Activated CD8-positive, alpha-beta memory T cell treated with anti-CD3 and anti-CD28 coated beads, Interleukin-2, amount 50 U/mL, for 48 hours (primary cell): ENCODE results near the gene ANKRD40.
"Not testable (repeated sequence)": the region's sequence is repeated elsewhere in the genome, so short reads cannot be mapped to it uniquely, and the experiment has no call there.

ENCODE experiments used
- DNase-seq: peaks from one replicate; pipeline ENCODE4 v3.0.0-alpha.2; 2020

ANKRD40 gene, protein sequence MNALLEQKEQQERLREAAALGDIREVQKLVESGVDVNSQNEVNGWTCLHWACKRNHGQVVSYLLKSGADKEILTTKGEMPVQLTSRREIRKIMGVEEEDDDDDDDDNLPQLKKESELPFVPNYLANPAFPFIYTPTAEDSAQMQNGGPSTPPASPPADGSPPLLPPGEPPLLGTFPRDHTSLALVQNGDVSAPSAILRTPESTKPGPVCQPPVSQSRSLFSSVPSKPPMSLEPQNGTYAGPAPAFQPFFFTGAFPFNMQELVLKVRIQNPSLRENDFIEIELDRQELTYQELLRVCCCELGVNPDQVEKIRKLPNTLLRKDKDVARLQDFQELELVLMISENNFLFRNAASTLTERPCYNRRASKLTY

DNA sequence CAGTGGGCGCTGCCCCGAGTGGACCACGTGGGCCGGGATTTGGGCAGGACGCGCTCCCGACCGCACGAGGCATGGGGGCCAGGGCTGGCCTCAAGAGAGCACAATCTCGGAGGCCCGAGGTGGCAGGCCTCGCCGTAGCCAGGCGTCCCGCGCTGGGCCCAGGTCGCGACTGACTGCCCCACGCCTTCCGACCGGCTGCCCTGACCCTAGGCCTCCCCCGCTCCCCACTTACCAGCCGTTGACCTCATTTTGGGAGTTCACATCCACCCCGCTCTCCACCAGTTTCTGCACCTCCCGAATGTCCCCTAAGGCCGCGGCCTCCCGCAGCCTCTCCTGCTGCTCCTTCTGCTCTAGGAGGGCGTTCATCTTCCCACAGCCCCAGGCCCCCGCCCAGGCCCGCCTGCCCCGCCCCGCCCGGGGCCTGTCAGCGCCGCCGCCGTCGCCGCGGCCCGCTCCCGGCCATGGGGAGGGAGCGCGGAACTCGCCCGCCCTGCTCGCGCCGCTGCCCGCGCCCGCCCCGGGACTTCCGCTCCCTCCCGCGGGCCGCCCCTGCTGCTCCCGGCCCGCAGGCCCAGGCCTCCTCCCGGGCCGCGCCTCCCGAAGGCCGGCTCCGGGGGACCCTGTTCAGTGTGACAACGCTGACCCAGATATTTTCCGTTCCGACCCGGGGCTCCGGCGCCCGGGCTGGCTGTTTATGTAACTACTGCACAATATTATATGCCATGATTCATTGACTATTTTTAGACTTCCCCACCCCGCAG is at the start of gene ANKRD40:
Gene ANKRD40, minus strand, starts transcription at position 626 of the 761 bp plus-strand sequence. Its CDS starts 260 bp downstream, at position 366.
- peak; percentile 96 for DNase-seq

DNA sequence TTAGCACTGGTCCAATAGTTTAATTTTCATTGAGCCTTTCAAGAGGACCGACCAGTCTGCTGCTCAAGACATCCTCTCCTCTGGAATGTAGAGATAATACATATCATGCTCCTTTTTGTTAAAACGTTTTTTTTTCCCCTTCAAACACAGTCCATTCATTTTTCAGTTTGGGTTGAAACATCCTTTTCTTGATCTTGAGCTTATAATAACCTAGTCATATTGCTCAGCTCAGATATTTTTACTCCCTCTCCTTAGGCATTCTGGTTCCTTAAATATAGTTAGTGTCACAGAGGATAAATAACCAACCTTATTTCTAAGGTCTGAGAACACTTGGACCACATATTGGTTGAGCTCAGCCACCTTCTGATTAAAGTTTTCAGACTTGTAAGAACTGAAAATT is 46.8 kb upstream of the ANKRD40 start:
- DNase-seq, result no peak

DNA sequence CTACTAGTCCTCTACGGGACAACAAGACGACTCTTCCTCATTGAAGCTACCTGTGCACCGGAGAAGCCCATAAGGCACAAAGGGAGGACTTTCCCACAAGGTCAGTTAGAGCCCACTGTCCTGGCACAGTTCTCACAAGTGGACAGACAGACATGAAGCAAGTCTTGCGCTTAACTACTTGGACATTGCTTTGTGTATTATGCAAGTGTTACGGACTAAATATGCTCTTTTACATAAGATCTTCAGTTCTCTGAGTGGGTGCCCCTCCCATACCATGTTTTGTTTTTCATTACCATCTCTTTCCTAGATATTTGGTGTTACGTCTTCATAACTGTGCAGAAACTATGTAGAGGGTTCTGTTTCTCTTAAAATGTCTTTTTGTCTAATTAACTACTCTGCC is 41.5 kb upstream of the ANKRD40 start:
- no peak for DNase-seq

DNA sequence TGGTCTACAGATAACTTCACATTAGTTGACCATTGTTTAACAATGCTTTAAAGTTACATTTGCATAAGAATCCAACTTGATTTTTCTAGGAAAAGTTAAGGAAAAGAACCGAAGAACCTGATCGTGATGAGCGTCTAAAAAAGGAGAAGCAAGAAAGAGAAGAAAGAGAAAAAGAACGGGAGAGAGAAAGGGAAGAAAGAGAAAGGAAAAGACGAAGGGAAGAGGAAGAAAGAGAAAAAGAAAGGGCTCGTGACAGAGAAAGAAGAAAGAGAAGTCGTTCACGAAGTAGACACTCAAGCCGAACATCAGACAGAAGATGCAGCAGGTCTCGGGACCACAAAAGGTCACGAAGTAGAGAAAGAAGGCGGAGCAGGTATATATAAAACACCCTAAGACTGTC is 37.9 kb upstream of the ANKRD40 start:
- no peak for DNase-seq

DNA sequence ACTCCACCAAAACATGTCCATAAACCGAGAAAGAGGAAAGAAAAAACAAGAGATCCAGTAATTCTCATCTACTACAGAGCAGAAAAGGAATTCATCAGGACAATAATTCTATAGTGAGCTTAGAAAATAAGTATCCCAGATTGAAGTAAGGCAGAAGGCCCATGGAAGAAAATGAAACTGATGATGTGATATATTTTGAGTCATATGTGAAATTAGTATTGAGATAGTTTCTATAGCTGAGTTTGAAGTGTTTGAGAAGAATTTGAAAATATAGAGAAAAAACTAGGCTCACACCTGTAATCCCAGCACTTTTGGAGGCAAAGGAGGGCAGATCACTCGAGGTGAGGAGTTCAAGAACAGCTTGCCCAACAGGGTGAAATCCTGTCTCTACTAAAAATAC is 31.4 kb upstream of the ANKRD40 start:
- no peak for DNase-seq

DNA sequence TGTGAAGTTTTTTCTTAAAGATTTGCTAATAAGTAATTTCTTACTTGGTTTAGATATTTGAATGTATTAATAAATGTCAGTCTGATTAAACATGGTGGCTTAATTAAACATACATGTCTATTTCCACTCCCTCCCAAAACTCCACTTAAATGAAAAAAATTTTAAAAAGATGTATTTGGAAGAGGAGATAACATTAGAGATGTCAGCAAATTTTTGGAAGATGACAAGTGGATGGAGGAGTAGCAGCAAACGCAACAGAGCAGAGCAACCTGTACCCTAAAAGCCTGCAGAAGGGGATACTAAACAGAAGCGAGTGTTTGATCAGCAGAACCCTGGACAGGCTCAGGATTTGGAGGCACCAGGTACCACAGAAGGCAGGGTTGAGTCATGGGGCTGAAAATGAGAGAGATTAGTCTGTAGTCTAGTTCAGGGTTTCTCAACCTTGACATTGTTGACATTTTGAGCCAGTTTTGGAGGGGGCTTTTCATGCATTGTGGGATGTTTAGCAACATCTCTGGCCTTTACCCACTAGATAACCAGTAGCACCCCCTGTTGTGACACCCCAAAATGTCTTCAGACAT is 29.5 kb upstream of the ANKRD40 start:
- DNase-seq, result no peak

DNA sequence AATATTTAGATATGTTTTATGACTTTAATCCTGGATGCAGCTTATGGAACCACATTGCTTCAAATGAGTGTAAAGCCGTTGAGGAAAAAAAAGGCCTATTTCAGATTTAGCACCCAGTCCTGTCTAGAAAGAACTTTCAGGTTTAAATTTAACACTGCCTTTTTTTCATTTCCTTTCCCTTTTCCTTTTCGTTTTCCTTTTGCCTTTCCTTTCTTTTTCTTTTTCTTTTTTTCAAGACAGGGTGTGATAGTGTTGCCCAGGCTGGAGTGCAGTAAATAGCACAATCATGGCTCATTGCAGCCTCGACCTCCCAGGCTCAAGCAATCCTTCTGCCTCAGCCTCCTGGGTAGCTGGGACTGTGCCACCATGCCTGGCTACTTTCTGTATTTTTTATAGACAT is 27.6 kb upstream of the ANKRD40 start:
- DNase-seq, result no peak

DNA sequence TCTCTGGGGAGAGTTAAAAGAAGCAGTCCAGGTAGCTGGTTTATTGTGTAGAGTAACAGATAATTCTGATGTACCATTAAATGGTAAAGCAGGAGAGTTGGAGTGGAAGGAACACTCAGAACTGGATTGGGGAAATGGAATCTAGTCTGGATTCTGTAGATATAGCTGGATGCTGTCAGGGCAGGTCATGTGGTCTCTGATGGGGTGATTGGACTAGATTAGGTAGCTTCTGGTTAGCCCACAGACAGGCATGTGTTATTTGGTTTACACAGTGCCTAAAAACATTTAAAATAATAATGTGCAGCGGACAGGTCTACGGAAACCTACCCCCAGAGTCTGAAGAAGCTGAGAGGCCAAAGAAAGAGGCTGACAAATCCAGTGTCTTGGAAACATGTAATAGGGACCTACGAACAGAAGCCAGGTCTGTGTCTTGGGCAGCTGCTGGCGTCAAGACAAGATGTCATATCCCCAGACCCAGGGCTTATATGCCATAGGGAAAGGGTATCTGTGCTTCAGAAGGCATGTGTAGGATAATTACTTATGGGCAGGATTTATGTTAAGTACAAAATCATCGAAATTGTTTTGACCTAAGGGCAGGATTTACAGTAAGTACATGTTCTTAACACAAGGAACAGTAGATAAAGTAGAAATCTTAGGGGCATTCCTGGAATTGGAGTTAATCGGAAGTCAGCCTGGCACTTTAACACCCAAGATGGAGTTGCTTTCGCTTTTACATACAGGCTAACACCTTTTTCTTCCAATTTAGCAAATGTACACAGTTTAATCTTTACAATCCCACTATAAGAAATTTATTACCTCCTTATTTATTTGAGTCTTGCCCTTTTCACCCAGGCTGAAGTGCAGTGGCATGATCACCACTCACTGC is 24.1 kb upstream of the ANKRD40 start:
- no peak for DNase-seq

DNA sequence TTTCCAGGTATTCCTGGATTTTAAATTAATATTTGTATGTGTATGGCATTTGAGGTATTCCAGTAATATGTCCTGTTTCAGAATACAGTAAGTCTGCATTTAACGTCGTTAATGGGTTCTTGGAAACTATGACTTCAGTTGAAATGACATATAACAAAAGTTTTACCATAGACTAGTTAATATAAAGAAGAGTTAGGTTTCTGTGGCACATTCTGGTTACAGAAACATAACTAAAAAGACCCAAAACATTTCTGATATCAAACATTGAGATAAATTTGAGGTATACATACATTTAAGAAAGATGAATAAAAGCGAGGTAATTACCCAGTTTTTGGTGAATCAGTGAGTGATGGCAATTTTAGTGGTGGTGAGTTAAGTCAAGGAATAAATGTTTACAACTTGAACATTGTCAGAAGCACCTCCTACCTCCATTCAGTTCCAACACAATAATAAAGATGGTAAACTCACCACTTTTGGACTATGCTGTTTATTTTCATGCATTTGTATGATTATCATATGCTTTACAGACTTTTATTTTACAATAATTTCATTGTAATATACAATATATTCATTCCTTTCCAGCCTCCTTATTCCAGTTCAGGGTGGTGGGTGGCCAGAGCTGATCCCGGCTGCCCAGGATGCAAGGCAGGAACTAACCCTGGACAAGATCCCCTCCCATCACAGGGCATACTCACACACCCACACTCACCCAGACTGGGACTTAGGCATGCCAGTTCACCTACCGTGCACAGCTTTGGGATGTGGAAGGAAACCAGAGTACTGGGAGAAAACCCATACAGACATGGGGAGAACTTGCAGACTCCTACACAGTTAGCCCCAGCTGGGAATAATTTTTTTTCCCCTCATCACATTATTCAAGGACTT is 21.4 kb upstream of the ANKRD40 start:
- no peak for DNase-seq

DNA sequence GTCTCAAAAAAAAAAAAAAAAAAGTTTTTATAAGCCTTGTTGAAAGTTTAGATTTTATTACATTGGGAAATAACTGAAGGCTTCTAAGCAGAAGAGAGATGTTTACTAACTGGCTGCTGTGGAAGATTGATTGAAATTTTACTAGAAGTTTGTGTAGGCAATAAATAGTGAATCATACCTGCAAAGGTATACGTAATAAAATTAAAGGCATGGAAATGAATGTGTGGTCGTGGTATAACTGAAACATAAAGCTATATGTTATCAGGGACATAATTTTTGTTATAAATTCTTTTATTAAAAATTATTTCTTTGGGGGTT is 20.4 kb upstream of the ANKRD40 start:
- DNase-seq, result no peak

DNA sequence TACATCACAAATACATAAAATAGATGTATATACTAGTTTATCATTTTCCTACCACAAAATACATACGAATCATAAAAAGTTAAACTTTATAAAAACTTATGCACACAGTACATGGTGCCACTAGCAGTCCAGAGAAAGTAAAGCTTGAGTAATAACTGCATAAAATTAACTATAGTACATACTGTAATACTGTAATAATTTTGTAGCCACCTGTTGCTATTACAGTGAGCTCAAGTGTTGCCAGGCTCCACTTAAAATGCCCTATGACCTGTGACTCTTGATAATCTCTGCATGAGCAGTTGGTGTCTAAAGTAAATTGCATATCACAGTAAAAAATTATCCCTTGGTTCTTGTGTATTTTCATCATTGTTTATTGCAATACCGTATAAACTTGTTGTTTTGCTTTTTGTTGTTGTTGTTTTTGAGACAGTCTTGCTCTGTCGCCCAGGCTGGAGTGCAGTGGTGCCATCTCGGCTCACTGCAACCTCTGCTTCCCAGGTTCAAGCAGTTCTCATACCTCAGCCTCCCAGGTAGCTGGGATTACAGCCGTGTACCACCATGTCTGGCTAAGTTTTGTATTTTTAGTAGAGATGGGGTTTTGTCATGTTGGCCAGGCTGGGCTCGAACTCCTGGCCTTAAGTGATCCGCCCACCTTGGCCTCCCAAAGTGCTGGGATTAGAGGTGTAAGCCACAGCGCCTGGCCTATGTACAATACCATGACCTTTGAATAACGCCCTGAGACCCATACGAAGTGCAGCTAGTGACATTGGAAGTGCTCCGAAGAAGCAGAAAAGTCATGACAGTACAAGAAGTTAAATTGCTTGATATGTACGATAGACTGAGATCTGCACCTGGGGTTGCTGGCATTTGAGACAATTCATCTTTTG is 18.3 kb upstream of the ANKRD40 start:
- DNase-seq, result no peak

DNA sequence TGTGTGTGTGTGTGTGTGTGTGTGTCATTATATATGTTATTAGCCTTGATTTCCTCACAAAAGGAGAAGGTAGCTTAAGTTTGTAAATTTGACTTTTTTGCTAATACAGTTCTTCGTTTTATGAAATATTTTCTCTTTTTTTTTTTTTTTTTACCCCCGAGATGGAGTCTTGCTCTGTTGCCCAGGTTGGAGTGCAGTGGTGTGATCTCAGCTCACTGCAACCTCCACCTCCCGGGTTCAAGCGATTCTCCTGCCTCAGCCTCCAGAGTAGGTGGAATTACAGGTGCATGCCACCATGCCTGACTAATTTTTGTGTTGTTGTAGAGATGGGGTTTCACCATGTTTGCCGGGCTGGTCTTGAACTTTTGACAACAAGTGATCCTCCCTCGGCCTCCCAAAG is 16.9 kb upstream of the ANKRD40 start:
- not testable (repeated sequence) for DNase-seq

DNA sequence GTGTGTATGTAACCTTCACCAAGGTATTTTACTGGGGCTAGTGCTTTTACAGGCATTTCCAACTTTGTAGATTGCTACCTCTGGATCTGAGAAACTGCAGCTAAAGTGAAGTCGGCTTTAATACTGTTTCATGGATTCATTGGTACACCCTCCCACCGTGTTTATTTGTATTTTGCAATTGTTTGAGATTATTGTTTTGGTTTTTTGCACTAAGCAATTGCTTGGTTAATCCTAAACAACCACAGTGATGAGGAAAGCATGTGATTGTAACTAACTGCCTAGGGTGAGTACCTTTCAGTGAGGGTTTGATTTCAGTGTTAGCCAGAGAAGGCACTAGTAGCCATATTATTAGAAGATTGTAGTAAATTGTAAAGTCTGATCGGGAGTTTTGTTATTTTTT is 15.0 kb upstream of the ANKRD40 start:
- DNase-seq, result no peak

DNA sequence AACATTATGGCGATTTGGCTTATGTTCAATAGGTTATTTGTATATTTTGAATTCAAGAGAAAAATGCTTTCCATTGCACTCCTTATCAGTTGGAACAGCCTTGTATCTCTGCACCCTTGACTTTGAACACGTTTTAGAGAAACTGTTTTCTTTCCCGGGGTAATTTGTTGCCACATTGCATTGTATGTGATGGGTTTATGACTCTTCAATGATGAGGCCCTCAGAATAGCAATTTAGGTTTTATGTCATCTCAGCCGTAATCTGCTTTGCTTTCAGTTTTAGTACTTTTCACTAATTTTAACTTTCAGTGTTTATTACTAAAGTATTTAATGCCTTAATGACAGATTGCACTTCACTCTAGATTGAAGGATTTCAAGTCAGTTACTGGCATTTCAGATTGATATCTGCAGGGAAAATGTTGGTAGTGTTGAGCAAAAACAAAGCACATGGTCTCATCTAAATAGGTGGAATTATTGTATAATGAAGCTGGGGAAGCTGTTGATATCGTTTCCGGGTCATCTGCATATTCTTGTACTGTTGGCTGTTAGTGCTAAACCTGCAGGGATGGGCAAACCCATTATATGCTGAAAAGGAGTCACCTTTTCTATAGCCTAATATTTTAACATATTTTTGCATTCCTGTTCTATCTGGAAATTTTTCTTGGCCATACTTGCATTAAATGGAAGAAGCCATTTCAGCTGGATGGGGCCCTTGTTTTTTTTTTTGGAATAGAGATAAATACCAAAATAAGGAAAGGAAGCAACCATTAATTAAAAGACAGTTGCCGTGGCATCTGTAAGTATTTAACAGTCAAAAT is 13.7 kb upstream of the ANKRD40 start:
- DNase-seq, result no peak

DNA sequence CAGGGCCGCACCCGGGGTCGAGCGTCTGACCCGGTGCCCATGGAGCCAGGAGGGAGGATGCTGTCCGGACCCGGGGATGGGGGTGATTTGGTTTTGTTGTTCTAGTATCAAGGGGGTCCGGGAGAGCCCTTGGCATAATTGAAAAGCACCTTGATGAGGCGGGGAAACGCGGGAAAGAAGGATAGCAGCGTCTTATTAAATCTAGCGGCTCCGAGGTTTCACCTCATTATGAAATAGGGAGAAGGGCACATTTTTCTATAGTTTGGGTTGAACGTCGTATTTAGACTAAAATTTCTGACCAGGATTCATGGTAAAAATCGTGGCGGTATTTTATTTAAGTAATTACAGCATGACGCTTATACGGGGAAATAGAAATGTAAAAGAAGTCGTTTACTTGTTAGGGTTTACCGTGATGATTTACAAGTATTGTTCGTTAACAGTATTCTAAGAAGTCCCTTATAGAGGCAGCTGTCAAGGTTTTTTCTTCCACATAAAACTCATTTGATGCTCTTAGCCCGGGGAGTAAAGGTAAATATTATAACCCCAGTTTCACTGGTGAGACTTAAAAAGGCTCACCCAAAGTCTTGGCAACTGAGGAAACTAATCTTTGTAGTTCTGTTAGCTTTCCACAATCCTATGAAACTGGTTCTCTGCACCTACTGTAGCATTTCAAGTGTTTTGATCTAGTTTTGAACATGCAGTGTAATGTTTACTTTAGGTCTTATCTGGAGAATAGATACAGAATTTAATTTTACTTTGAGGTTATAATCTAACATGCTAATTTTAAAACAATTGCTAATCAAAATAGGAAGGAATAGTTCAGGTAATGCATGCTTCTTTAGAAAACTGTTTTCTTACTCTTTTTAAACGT is 12.4 kb upstream of the ANKRD40 start:
- DNase-seq, result no peak

DNA sequence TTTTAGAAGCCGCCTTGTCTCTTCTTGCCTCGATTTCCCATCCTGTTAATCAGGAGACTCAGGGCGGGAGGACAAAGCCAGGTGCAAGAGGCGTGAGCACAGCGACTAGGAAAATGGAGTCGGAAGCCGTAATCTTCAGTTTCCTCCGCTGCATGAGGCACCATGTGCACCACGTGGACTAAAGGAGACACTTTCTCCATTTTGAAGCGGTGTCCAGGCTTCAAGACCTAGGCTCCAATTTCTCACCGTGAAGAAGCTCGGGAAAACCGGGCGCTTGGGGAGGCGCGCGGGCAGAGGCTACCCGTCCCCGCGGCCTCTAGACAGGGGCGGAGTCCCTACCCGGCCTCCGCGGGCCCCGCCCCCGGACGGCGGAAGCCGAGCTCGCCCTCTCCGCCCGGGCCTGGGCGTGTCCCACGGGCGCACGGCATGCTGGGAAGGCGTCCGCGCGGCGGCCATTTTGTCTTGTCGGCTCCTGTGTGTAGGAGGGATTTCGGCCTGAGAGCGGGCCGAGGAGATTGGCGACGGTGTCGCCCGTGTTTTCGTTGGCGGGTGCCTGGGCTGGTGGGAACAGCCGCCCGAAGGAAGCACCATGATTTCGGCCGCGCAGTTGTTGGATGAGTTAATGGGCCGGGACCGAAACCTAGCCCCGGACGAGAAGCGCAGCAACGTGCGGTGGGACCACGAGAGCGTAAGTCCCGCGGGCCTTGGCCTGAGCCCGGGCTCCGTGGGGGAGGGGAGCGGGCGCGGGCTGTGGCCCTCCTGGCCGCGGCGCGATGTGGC is 11.6 kb upstream of the ANKRD40 start, which contains the start of gene LUC7L3:
Gene LUC7L3, plus strand, starts transcription at position 460 of the 780 bp plus-strand sequence. Its CDS starts 130 bp downstream, at position 590.
- DNase-seq, result peak; percentile 96

DNA sequence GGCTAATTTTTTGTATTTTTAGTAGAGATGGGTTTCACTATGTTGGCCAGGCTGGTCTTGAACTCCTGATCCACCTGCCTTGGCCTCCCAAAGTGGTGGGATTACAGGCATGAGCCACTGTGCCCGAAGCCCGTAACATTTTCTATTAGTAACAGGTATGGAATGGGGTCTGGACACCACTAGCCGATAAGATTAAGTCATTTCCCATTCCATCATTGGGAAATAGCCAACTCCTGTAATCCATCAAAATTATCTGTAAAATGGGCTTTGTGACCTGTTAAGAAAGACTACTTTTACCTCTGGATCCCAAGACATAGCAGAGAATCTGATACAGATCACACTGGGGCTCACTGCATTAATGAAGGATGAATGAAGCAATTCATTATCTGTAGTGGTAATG is 7.8 kb upstream of the ANKRD40 start:
- no peak for DNase-seq

DNA sequence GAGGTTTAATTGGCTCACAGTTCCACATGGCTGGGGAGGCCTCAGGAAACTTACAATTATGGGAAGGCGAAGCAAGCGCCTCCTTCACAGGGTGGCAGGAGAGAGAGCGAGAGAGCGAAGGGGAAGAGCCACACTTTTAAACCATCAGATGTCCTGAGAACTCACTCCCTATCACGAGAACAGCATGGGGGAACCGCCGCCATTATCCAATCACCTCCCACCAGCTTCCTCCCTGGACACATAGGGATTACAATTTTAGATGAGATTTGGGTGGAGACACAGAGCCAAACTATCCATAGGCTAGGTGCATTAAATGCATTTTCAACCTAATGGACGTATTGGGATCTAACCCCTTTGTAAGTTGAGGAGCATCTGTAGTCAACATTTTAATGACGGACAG is 4.9 kb upstream of the ANKRD40 start:
- DNase-seq, result no peak
